Measurements from ENCODE around the gene U2SURP. TPM values are rescaled to one million over a fixed set of nuclear protein-coding genes. Genes with fewer than 3 reads are reported as not detected.

U2SURP gene
- total RNA-seq, 1 donor from 2014 or later = 72.2 TPM

- Histone ChIP-seq H3K9me3 (no peaks in the 10 kb centered on the region), H3K4me1 (no peaks in the 10 kb centered on the region), H3K36me3 (no peaks in the 10 kb centered on the region), H3K27ac (no peak overlapping the region), H3K27me3 (no peaks in the 10 kb centered on the region), H3K4me3 (no peak overlapping the region)
- TF ChIP-seq POLR2AphosphoS5 (IDR thresholded peaks at IDR 0.05; ENCODE audit: insufficient read depth in 1 of 2, low read depth in 1 of 2) (no peak), CTCF (IDR thresholded peaks at IDR 0.05) (no peak), POLR2A (IDR thresholded peaks at IDR 0.05) (no peak)
- no peak for DNase-seq (ENCODE audit: extremely low spot score in 2 of 2)
- intact Hi-C loops (cut with DNase I) = no loop called here
Measured at GRCh38 chr3:143083781-143084180, 82.4 kb downstream of the U2SURP start.

GRCh38 chr3:143084856-143085731, 83.7 kb downstream of the U2SURP start:
- Histone ChIP-seq H3K9me3 (no peaks in the 10 kb centered on the region), H3K4me3 (no peak overlapping the region), H3K27me3 (no peaks in the 10 kb centered on the region), H3K36me3 (no peaks in the 10 kb centered on the region), H3K4me1 (no peaks in the 10 kb centered on the region), H3K27ac (no peak overlapping the region)
- TF ChIP-seq POLR2A (IDR thresholded peaks at IDR 0.05) = no peak
- no peak for TF ChIP-seq CTCF (IDR thresholded peaks at IDR 0.05)
- TF ChIP-seq POLR2AphosphoS5 (IDR thresholded peaks at IDR 0.05; ENCODE audit: insufficient read depth in 1 of 2, low read depth in 1 of 2) = no peak
- DNase-seq (ENCODE audit: extremely low spot score in 2 of 2) = no peak
- intact Hi-C loops (cut with DNase I) = no loop called here

GRCh38 chr3:143088835-143089234, 87.5 kb downstream of the U2SURP start:
- TF ChIP-seq POLR2AphosphoS5 (IDR thresholded peaks at IDR 0.05; ENCODE audit: insufficient read depth in 1 of 2, low read depth in 1 of 2) (no peak), POLR2A (IDR thresholded peaks at IDR 0.05) (no peak), CTCF (IDR thresholded peaks at IDR 0.05) (no peak)
- no peaks in the 10 kb centered on the region for H3K9me3 ChIP-seq
- no peak for DNase-seq (ENCODE audit: extremely low spot score in 2 of 2)
- no peaks in the 10 kb centered on the region for H3K27me3 ChIP-seq
- H3K27ac ChIP-seq = no peak overlapping the region
- no peaks in the 10 kb centered on the region for H3K4me1 ChIP-seq
- no peak overlapping the region for H3K4me3 ChIP-seq
- intact Hi-C loops (cut with DNase I) = no loop called here
- H3K36me3 ChIP-seq = no peaks in the 10 kb centered on the region

GRCh38 chr3:143089965-143090364, 88.6 kb downstream of the U2SURP start:
- Histone ChIP-seq H3K4me3 (no peak overlapping the region), H3K27me3 (no peaks in the 10 kb centered on the region), H3K36me3 (no peaks in the 10 kb centered on the region), H3K9me3 (no peaks in the 10 kb centered on the region), H3K4me1 (no peaks in the 10 kb centered on the region), H3K27ac (no peak overlapping the region)
- TF ChIP-seq POLR2A (IDR thresholded peaks at IDR 0.05) = no peak
- TF ChIP-seq POLR2AphosphoS5 (IDR thresholded peaks at IDR 0.05; ENCODE audit: insufficient read depth in 1 of 2, low read depth in 1 of 2) = no peak
- no peak for TF ChIP-seq CTCF (IDR thresholded peaks at IDR 0.05)
- no peak for DNase-seq (ENCODE audit: extremely low spot score in 2 of 2)
- intact Hi-C loops (cut with DNase I) = no loop called here

GRCh38 chr3:143090486-143090885, 89.1 kb downstream of the U2SURP start:
- no peak for DNase-seq (ENCODE audit: extremely low spot score in 2 of 2)
- TF ChIP-seq POLR2AphosphoS5 (IDR thresholded peaks at IDR 0.05; ENCODE audit: insufficient read depth in 1 of 2, low read depth in 1 of 2) = no peak
- TF ChIP-seq POLR2A (IDR thresholded peaks at IDR 0.05) = no peak
- no peak for TF ChIP-seq CTCF (IDR thresholded peaks at IDR 0.05)
- no peak overlapping the region for H3K4me3 ChIP-seq
- H3K36me3 ChIP-seq = no peaks in the 10 kb centered on the region
- no peaks in the 10 kb centered on the region for H3K4me1 ChIP-seq
- no peaks in the 10 kb centered on the region for H3K9me3 ChIP-seq
- H3K27ac ChIP-seq = no peak overlapping the region
- intact Hi-C loops (cut with DNase I) = no loop called here
- H3K27me3 ChIP-seq = no peaks in the 10 kb centered on the region
